ENCODE results near the gene MIX23. TPM values are rescaled to one million over a fixed set of nuclear protein-coding genes. Genes with fewer than 3 reads are reported as not detected.
A peak's percentile ranks its signal among the peaks of the same experiment; 100 is the strongest.

MIX23 gene
- total RNA-seq, 4 donors from 2014 or later = 9.9 to 32.8 (median 23.3) TPM

DNA sequence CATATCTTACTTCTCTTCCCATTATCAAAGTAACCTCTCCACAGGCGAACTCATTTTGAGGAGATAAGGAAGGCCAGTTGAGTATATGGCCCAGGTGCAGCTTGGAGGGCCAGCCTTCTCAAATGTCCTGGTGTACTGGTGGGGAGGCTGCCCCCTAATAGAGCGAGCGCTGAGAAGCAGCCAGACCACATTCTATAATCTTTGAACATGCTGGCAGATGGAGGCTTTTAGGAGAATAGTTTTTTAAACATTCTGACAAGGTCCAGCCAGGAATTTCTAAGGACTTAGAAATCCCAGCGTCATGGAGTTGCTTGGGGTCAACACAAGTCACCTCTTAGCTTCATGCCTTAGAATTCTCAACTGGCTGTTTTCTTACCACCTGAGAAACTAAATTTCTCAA, 27.1 kb upstream of the MIX23 start:
- Histone ChIP-seq H3K4me3 (no peak overlapping the region), H3K27ac (no peak overlapping the region), H3K9me3 (no peaks in the 10 kb centered on the region), H3K4me1 (peaks cover 0 to 17% (median 3%) of the 10 kb centered on the region in 4 donors), H3K36me3 (peaks cover 0 to 63% (median 0%) of the 10 kb centered on the region in 3 donors), H3K27me3 (no peaks in the 10 kb centered on the region)
- DNase-seq = no peak
- TF ChIP-seq POLR2A (IDR thresholded peaks at IDR 0.05) = no peak
- TF ChIP-seq, protein P1, sequence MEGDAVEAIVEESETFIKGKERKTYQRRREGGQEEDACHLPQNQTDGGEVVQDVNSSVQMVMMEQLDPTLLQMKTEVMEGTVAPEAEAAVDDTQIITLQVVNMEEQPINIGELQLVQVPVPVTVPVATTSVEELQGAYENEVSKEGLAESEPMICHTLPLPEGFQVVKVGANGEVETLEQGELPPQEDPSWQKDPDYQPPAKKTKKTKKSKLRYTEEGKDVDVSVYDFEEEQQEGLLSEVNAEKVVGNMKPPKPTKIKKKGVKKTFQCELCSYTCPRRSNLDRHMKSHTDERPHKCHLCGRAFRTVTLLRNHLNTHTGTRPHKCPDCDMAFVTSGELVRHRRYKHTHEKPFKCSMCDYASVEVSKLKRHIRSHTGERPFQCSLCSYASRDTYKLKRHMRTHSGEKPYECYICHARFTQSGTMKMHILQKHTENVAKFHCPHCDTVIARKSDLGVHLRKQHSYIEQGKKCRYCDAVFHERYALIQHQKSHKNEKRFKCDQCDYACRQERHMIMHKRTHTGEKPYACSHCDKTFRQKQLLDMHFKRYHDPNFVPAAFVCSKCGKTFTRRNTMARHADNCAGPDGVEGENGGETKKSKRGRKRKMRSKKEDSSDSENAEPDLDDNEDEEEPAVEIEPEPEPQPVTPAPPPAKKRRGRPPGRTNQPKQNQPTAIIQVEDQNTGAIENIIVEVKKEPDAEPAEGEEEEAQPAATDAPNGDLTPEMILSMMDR (IDR thresholded peaks at IDR 0.05) = no peak

DNA sequence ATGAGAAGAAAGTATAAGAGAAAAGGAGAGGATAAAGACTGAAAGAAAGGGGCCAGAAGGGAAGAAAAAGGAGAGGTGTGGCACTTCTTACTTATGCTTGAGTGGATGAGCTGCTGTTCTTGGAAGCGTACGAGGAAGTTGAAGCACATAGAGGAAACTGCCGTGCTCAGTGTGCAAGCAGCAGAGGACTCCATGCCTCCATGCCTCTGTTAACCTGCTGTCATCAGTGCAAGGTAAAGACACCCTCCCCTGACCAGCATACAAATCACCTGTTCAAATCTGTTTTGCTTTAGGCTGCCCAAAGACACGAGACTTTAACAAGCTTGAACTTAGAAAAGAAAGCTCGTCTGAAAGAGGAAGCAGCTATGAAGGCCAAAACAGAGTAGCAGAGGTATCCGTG, 26.4 kb upstream of the MIX23 start:
- Histone ChIP-seq H3K9me3 (no peaks in the 10 kb centered on the region), H3K4me3 (no peak overlapping the region), H3K4me1 (peaks cover 0 to 11% (median 0%) of the 10 kb centered on the region in 4 donors), H3K36me3 (peaks cover 0 to 63% (median 0%) of the 10 kb centered on the region in 3 donors), H3K27me3 (no peaks in the 10 kb centered on the region), H3K27ac (peak overlapping the region in 1 of 4 donors; percentile 33)
- TF ChIP-seq, protein P1 (IDR thresholded peaks at IDR 0.05) = no peak
- no peak for TF ChIP-seq POLR2A (IDR thresholded peaks at IDR 0.05)
- DNase-seq = no peak

DNA sequence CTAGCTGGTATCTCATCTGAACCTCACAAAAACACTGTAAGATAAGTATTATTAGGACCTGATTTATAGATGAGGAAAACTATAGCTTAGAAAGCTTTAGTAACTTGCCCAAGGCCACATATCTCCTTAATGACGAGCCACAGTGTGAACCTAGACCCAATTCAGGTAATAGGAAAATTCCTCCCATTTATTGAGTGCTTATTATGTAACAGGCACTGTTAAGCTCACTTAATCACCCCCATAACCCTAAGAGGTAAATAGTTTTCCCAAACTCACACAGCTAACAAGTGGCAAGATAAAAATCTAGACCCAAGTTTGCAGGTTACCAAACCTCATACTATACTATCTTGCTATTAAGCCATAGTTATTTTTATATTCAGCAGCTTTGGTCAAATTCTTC, 24.9 kb upstream of the MIX23 start:
- Histone ChIP-seq H3K27me3 (no peaks in the 10 kb centered on the region), H3K9me3 (no peaks in the 10 kb centered on the region), H3K4me3 (no peak overlapping the region), H3K4me1 (no peaks in the 10 kb centered on the region), H3K27ac (no peak overlapping the region), H3K36me3 (peaks cover 0 to 74% (median 0%) of the 10 kb centered on the region in 3 donors)
- no peak for TF ChIP-seq POLR2A (IDR thresholded peaks at IDR 0.05)
- TF ChIP-seq, protein P1 (IDR thresholded peaks at IDR 0.05) = no peak
- DNase-seq = no peak

DNA sequence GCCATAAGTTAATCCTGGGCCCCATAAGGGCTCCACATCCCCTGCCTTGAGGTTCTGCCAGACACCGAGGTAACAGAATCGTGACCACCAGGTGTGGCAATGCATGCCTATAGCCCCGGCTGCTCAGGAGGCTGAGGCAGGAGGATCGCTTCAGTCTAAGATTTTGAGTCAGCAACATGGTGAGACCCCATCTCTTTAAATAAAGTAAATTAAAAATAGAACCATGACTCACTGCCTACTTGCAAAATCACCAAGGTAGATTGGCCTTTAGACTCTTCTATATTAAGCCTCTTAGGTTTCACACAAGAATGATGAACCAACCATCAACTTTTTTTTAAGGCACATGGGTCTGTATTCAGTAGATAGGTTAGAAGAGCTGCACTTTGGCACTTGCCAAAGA, 23.2 kb upstream of the MIX23 start:
- Histone ChIP-seq H3K9me3 (no peaks in the 10 kb centered on the region), H3K27ac (no peak overlapping the region), H3K36me3 (peaks cover 0 to 73% (median 0%) of the 10 kb centered on the region in 3 donors), H3K27me3 (no peaks in the 10 kb centered on the region), H3K4me3 (no peak overlapping the region), H3K4me1 (no peaks in the 10 kb centered on the region)
- DNase-seq = no peak
- no peak for TF ChIP-seq POLR2A (IDR thresholded peaks at IDR 0.05)
- TF ChIP-seq, protein P1 (IDR thresholded peaks at IDR 0.05) = no peak

DNA sequence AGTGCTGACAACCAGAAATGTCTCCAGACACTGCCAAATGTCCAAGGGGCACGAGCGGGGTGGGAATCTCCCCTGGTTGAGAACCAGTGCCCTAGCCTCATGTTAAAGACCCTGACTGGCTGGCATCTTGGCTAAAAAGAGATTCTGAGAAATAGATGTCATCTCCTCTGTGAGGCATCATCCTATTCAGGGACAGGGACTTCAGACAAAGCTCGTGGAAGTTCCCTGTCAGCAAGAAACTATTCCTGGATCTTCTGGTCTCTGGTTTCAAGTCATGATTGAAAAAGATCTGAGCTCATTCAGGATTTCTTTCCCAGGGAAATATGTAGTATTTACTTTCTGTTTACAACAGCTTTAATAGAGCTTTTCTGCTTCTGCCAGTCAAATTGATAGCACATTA, 22.0 kb upstream of the MIX23 start:
- peaks cover 0 to 64% (median 0%) of the 10 kb centered on the region in 3 donors for H3K36me3 ChIP-seq
- no peak for TF ChIP-seq POLR2A (IDR thresholded peaks at IDR 0.05)
- TF ChIP-seq, protein P1 (IDR thresholded peaks at IDR 0.05) = no peak
- H3K27me3 ChIP-seq = no peaks in the 10 kb centered on the region
- DNase-seq = no peak
- no peak overlapping the region for H3K27ac ChIP-seq
- no peaks in the 10 kb centered on the region for H3K4me1 ChIP-seq
- no peak overlapping the region for H3K4me3 ChIP-seq
- H3K9me3 ChIP-seq = no peaks in the 10 kb centered on the region

DNA sequence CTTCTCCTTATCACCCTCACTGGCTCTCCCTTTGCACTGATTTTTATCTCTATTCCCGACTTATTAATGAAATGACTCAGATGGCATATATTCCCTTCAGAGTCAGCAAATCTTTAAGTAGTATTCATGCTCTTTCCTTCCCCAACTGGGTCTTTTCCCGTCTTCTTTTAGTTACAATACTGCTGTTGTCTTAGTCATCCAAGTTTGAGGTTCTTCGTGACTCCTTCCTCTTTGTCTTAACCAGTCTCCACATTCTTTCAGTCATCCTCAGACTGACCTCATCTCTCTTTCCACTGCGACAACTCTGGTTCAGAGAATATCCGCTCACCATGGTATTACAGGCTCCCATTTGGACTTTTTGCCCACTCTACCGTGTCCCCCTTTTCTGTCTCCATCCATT, 20.5 kb upstream of the MIX23 start:
- no peak for DNase-seq
- TF ChIP-seq, protein P1 (IDR thresholded peaks at IDR 0.05) = no peak
- no peak for TF ChIP-seq POLR2A (IDR thresholded peaks at IDR 0.05)
- no peaks in the 10 kb centered on the region for H3K27me3 ChIP-seq
- peaks cover 0 to 51% (median 0%) of the 10 kb centered on the region in 3 donors for H3K36me3 ChIP-seq
- no peaks in the 10 kb centered on the region for H3K9me3 ChIP-seq
- no peak overlapping the region for H3K27ac ChIP-seq
- no peak overlapping the region for H3K4me3 ChIP-seq
- H3K4me1 ChIP-seq = no peaks in the 10 kb centered on the region
